CD14-positive monocyte (primary cell): ENCODE measurements around the gene NFKB1. TPM values are rescaled to one million over a fixed set of nuclear protein-coding genes. Genes with fewer than 3 reads are reported as not detected.

Source experiments
- DNase-seq, 3 donors: peaks; one replicate each; pipeline ENCODE4 v3.0.0-alpha.2; 2011 to 2022
- H2AFZ ChIP-seq: 2 replicates; pipeline ENCODE4 v1.6.0; 2012; ENCODE audit warnings: mild to moderate bottlenecking, low read depth, low read length, inconsistent platforms; ENCODE audit not compliant: insufficient read depth, poor library complexity, severe bottlenecking
- H3K27ac ChIP-seq, 2 donors: 1 replicate in 1 of 2; 2 replicates in 1 of 2; pipeline ENCODE4 v1.5.1; 2012 to 2013; ENCODE audit warnings: low read length in 2 of 2, control low read depth in 1 of 2, inconsistent platforms in 1 of 2, low read depth in 1 of 2, mild to moderate bottlenecking in 1 of 2
- H3K27me3 ChIP-seq, 2 donors: one replicate each; pipeline versions ENCODE4 v1.6.0 to v1.6.1; 2011 to 2013; ENCODE audit warnings: low read length in 2 of 2; ENCODE audit not compliant: control insufficient read depth in 2 of 2, insufficient read depth in 2 of 2
- H3K36me3 ChIP-seq, 2 donors: replicated peaks in 1 of 2; 1 replicate in 1 of 2; 2 replicates in 1 of 2; pipeline versions ENCODE4 v1.5.1 to v1.6.1; 2012 to 2013; ENCODE audit warnings: low read length in 2 of 2, control low read depth in 1 of 2, inconsistent platforms in 1 of 2, mild to moderate bottlenecking in 1 of 2; ENCODE audit not compliant: insufficient read depth in 2 of 2, control insufficient read depth in 1 of 2
- H3K4me1 ChIP-seq, 2 donors: 1 replicate in 1 of 2; 2 replicates in 1 of 2; pipeline versions ENCODE4 v1.5.1 to v1.6.1; 2012 to 2013; ENCODE audit warnings: low read length in 2 of 2, control low read depth in 1 of 2, inconsistent platforms in 1 of 2, mild to moderate bottlenecking in 1 of 2, moderate library complexity in 1 of 2; ENCODE audit not compliant: insufficient read depth in 2 of 2, control insufficient read depth in 1 of 2
- H3K4me2 ChIP-seq: replicated peaks from 2 replicates; pipeline ENCODE3; 2012; ENCODE audit warnings: low read length, moderate library complexity, mild to moderate bottlenecking; ENCODE audit not compliant: poor library complexity, severe bottlenecking; ENCODE audit errors: extremely low read depth
- H3K4me3 ChIP-seq, 3 experiments: fragments of 200-600 bp in 1 of 3; sonication (generic) in 1 of 3; replicated peaks in 1 of 3; 1 replicate in 2 of 3; 2 replicates in 1 of 3; pipeline ENCODE4 v1.5.1; 2011 to 2013; ENCODE audit warnings: low read length in 3 of 3, mild to moderate bottlenecking in 3 of 3, control low read depth in 2 of 3, low read depth in 2 of 3, inconsistent platforms in 1 of 3, moderate library complexity in 1 of 3
- H3K79me2 ChIP-seq: 2 replicates; pipeline ENCODE4 v1.6.0; 2012; ENCODE audit warnings: mild to moderate bottlenecking, control low read depth, inconsistent platforms, low read length, moderate library complexity; ENCODE audit not compliant: insufficient read depth
- H3K9ac ChIP-seq: 2 replicates; pipeline ENCODE4 v1.6.0; 2017; ENCODE audit warnings: low read length, mild to moderate bottlenecking; ENCODE audit not compliant: insufficient read depth, poor library complexity, severe bottlenecking
- H3K9me3 ChIP-seq, 2 donors: replicated peaks in 1 of 2; 1 replicate in 1 of 2; 2 replicates in 1 of 2; pipeline versions ENCODE4 v1.5.1 to v1.6.1; 2012 to 2013; ENCODE audit warnings: low read length in 2 of 2, control low read depth in 1 of 2; ENCODE audit not compliant: control insufficient read depth in 1 of 2, insufficient read depth in 1 of 2
- H4K20me1 ChIP-seq: 2 replicates; pipeline ENCODE4 v1.6.0; 2012; ENCODE audit warnings: mild to moderate bottlenecking, low read length, control low read depth, moderate library complexity; ENCODE audit not compliant: insufficient read depth
- H3K27ac Mint-ChIP-seq, 7 donors: one replicate each; pipeline ENCODE4 v1.8.0; 2020; ENCODE audit warnings: mild to moderate bottlenecking in 7 of 7, mixed read lengths in 7 of 7, moderate library complexity in 6 of 7, inconsistent platforms in 2 of 7
- H3K27me3 Mint-ChIP-seq, 3 donors: one replicate each; pipeline ENCODE4 v1.8.0; 2021 to 2022; ENCODE audit warnings: low read depth in 3 of 3, mild to moderate bottlenecking in 3 of 3, mixed read lengths in 3 of 3, moderate library complexity in 3 of 3, inconsistent platforms in 1 of 3
- H3K36me3 Mint-ChIP-seq, 2 donors: one replicate each; pipeline ENCODE4 v1.8.0; 2020; ENCODE audit warnings: mixed read lengths in 2 of 2, inconsistent platforms in 1 of 2, mild to moderate bottlenecking in 1 of 2
- H3K4me1 Mint-ChIP-seq: one replicate; pipeline ENCODE4 v1.8.0; 2020; ENCODE audit warnings: mild to moderate bottlenecking, mixed read lengths
- H3K4me3 Mint-ChIP-seq, 2 donors: one replicate each; pipeline ENCODE4 v1.8.0; 2020; ENCODE audit warnings: mild to moderate bottlenecking in 2 of 2, mixed read lengths in 2 of 2, moderate library complexity in 1 of 2
- H3K9me3 Mint-ChIP-seq, 7 donors: one replicate each; pipeline ENCODE4 v1.8.0; 2020 to 2022; ENCODE audit warnings: mixed read lengths in 7 of 7, mild to moderate bottlenecking in 6 of 7, moderate library complexity in 6 of 7, inconsistent platforms in 2 of 7
- WGBS: methylation state at CpG from one replicate; pipeline ENCODE4 v1.1.5; 2013; ENCODE audit warnings: missing lambda C conversion rate; ENCODE audit not compliant: insufficient coverage; 5-methylcytosine and 5-hydroxymethylcytosine counted together
- intact Hi-C, 2 donors: fragments of 100-400 bp; cut with micrococcal nuclease; formaldehyde crosslinking; loops; one replicate each; pipeline versions ENCODE4 v1.15.0 to v1.15.1; 2023
- polyA plus RNA-seq, 3 donors: library from polyadenylated mRNA; depleted of rRNA in 1 of 3; unstranded in 2 of 3; stranded (reverse) in 1 of 3; fragments of 300-500 nt in 2 of 3; fragments of >200 nt in 1 of 3; fragmentation: Illumina TruSeq in 2 of 3; gene quantifications; 1 replicate in 2 of 3; 2 replicates in 1 of 3; pipeline ENCODE4 v1.2.3, GENCODE V29; 2012 to 2021
- TF ChIP-seq, protein P1 (sequence below): fragments of 200-600 bp; IDR thresholded peaks from one replicate; pipeline ENCODE4 v1.8.0; 2022; ENCODE audit warnings: antibody characterized with exemption, mild to moderate bottlenecking

Gene NFKB1
- polyA plus RNA-seq, 3 donors = 9.0 to 34.4 (median 17.8) TPM

- H3K4me1 ChIP-seq = no peaks in the 10 kb centered on the region
- H3K27ac ChIP-seq = no peak overlapping the region
- Mint-ChIP-seq H3K9me3 (no peaks in the 10 kb centered on the region), H3K27ac (no peak overlapping the region), H3K36me3 (peaks cover 76 to 90% of the 10 kb centered on the region in 2 donors), H3K27me3 (peaks cover 0 to 2% (median 0%) of the 10 kb centered on the region in 3 donors), H3K4me1 (no peaks in the 10 kb centered on the region), H3K4me3 (no peak overlapping the region)
- no peak overlapping the region for H3K4me3 ChIP-seq
- intact Hi-C loops = no loop called here
- H3K9me3 ChIP-seq = no peaks in the 10 kb centered on the region
- no peak overlapping the region for H3K4me2 ChIP-seq
- no peak overlapping the region for H3K9ac ChIP-seq
- no peak for DNase-seq
- H4K20me1 ChIP-seq = peaks cover 80% of the 10 kb centered on the region
- H3K36me3 ChIP-seq = peaks cover 71 to 96% of the 10 kb centered on the region in 2 donors
- TF ChIP-seq, protein P1, sequence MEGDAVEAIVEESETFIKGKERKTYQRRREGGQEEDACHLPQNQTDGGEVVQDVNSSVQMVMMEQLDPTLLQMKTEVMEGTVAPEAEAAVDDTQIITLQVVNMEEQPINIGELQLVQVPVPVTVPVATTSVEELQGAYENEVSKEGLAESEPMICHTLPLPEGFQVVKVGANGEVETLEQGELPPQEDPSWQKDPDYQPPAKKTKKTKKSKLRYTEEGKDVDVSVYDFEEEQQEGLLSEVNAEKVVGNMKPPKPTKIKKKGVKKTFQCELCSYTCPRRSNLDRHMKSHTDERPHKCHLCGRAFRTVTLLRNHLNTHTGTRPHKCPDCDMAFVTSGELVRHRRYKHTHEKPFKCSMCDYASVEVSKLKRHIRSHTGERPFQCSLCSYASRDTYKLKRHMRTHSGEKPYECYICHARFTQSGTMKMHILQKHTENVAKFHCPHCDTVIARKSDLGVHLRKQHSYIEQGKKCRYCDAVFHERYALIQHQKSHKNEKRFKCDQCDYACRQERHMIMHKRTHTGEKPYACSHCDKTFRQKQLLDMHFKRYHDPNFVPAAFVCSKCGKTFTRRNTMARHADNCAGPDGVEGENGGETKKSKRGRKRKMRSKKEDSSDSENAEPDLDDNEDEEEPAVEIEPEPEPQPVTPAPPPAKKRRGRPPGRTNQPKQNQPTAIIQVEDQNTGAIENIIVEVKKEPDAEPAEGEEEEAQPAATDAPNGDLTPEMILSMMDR = no peak
- no peak overlapping the region for H2AFZ ChIP-seq
- H3K79me2 ChIP-seq = no peaks in the 10 kb centered on the region
- H3K27me3 ChIP-seq = no peaks in the 10 kb centered on the region
Observed at GRCh38 chr4:102641793-102642192, 140.6 kb downstream of the NFKB1 start.

DNA sequence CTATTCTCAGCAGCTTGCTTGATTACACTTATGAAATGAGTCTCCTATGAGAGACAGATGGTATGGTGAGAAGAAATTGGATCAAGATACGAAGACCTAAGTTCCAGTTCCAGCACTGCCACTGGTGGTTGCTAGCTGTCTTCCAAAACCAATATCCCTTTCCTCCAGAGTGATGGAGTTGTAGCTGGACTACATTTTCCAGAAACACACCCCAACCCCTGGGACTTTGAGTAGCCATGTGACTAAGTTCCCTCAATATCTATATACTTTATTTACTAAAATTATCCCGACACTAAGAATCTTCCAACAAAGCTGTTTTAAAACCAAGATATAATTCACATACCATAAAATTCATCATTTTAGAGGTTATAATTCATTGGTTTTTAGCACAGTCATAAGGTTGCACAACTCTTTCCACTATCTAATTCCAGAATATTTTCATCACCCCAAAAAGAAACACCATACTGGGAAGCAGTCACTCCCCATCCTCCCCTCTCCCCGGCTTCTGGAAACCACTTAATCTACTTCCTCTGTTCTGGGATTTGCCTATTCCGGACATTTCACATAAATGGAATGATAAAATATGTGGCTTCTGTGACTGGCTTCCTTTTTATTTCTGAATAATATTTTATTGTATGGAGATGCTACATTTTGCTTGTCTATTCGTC is 141.6 kb downstream of the NFKB1 start:
- H3K9me3 Mint-ChIP-seq = no peaks in the 10 kb centered on the region
- Histone ChIP-seq H3K4me3 (no peak overlapping the region), H3K9ac (no peak overlapping the region), H3K79me2 (no peaks in the 10 kb centered on the region), H3K36me3 (peaks cover 69 to 96% of the 10 kb centered on the region in 2 donors), H2AFZ (no peak overlapping the region), H3K27ac (no peak overlapping the region), H3K4me1 (no peaks in the 10 kb centered on the region), H3K4me2 (no peak overlapping the region), H3K27me3 (no peaks in the 10 kb centered on the region), H4K20me1 (peaks cover 74% of the 10 kb centered on the region), H3K9me3 (no peaks in the 10 kb centered on the region)
- peaks cover 76 to 90% of the 10 kb centered on the region in 2 donors for H3K36me3 Mint-ChIP-seq
- DNase-seq = no peak
- TF ChIP-seq, protein P1 = no peak
- H3K27ac Mint-ChIP-seq = peak overlapping the region in 2 of 7 donors; percentile 35 to 37
- H3K4me1 Mint-ChIP-seq = no peaks in the 10 kb centered on the region
- WGBS = no CpG with 5 or more reads among the region's 5 CpGs
- H3K4me3 Mint-ChIP-seq = no peak overlapping the region
- peaks cover 0 to 2% (median 0%) of the 10 kb centered on the region in 3 donors for H3K27me3 Mint-ChIP-seq
- intact Hi-C loops = no loop called here
